Stimulated activated CD4-positive, alpha-beta T cell treated with anti-CD3 and anti-CD28 coated beads, Interleukin-2, amount 100 ng/mL, for 24 hours (primary cell): ENCODE measurements around the gene WWOX.
"Not testable (repeated sequence)": the region's sequence is repeated elsewhere in the genome, so short reads cannot be mapped to it uniquely, and the experiment has no call there.

ENCODE experiments used
- DNase-seq, 2 donors: peaks; one replicate each; pipeline ENCODE4 v3.0.0-alpha.2; 2020

WWOX gene

DNA sequence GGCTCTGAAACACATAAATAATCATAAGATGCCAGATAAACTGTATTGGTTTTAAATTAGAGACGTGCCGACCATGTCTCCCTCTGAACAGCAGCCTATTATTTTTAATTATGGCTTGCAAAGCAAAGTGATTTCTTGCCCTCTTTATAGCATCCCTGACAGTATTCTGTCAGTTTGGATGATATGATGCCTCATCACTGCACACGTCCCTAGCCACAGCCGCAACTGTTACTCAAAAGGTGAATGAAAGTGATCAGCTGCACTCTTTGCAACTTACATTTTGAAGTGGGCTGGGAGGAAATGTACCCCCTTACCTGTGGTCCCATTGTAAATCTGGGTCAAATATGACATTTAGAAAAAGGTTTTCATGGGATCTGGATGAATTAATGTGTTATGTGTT, 1111.2 kb downstream of the WWOX start:
- DNase-seq, result no peak

DNA sequence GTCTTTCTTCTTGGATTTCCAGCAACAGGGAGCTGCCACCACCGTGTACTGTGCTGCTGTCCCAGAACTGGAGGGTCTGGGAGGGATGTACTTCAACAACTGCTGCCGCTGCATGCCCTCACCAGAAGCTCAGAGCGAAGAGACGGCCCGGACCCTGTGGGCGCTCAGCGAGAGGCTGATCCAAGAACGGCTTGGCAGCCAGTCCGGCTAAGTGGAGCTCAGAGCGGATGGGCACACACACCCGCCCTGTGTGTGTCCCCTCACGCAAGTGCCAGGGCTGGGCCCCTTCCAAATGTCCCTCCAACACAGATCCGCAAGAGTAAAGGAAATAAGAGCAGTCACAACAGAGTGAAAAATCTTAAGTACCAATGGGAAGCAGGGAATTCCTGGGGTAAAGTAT, 1112.1 kb downstream of the WWOX start:
- DNase-seq, result no peak

DNA sequence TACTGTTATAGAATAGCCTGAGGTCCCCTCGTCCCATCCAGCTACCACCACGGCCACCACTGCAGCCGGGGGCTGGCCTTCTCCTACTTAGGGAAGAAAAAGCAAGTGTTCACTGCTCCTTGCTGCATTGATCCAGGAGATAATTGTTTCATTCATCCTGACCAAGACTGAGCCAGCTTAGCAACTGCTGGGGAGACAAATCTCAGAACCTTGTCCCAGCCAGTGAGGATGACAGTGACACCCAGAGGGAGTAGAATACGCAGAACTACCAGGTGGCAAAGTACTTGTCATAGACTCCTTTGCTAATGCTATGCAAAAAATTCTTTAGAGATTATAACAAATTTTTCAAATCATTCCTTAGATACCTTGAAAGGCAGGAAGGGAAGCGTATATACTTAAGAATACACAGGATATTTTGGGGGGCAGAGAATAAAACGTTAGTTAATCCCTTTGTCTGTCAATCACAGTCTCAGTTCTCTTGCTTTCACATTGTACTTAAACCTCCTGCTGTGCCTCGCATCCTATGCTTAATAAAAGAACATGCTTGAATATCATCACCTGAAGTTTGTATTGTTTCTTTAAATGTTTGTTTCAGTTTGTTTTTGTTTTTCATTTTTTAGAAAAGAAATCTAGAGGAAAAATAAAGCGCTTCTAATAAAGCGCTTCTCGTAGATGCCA, 1112.8 kb downstream of the WWOX start:
- DNase-seq, result no peak

DNA sequence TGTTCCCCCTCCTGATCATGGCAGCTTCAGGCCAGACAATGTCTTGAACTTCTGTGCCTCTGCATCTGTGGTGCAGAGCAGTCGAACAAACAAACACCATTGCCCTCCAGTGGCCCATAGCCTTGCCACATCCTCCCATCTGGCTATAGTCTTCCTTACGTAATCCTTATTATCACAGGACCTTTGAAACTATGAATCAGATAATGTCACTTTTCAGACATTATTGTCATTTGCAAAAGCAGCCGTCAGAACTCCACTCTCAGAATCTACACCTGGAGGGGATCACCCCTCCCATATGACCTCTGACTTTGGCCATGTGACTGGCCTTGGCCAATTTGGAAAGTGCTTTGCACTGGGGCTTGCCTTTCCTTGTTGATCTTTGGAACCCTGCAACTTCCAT, 1113.8 kb downstream of the WWOX start:
- DNase-seq, result no peak

DNA sequence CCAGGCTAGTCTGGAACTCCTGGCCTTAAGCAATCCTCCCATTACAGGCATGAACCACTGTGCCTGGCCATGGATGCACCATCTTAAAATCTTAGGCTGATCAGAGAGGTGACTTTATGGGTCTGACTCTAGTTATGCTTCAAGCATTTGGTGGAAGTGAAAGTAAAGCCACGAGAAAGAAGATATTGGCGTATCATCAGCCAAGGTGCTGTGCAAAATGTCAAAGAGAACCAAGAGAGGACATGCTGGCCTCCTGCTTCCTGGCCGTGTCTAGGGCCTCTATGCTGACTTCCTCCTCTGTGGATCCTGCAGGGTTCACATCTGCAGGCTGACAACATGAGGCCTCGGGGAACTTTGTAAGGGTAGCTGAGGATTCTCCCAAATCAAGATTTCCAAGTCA, 1115.8 kb downstream of the WWOX start:
- no peak for DNase-seq

DNA sequence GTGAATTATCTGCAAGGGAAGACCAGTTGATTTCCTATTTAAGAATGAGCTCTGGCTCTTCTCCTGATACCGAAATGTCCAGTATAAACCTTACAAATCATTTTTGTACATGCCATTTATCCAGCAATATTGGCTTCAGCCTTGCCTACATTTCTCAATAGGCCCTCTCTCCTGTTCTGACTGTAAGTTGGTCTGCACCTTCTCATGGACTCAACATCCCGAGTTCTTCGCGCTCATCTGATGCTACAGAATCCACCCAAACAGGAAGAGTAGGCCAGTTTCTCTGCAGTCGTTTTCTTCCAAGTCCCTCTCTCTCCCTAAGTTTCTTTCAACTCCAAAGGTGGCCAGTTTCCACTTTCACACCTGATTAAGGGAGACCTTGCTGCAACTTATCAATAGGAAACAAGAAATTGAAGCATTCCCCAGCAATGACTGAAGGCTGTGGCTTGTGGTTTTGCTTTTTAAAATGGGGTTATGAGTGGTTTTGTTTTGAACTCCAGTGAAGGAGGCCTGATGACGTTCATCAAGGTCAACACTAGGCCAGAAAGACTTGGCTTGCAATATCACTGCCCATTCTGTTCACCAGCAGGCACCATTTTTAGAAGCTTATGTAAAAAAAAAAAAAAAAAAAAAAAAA, 1118.0 kb downstream of the WWOX start:
- DNase-seq, result peak in 1 of 2 donors; percentile 2

DNA sequence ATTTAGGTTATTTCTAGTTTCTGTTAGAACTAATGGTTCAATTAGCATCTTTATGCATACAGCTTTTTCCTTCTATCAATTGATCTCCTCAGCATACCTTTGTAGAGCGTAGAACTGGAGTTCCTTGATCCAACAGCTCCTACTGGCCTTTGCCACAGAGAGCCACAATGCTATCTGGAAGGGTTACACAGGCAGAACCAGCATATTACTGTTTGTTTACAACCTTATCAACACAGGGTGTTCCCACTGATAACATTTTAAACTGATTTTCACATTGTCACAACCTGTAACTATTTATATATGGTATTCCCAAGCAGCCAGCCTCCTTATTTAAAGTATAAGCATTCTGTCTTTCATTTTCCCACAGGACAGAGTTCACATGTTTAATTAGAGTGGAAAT, 1118.9 kb downstream of the WWOX start:
- no peak for DNase-seq

DNA sequence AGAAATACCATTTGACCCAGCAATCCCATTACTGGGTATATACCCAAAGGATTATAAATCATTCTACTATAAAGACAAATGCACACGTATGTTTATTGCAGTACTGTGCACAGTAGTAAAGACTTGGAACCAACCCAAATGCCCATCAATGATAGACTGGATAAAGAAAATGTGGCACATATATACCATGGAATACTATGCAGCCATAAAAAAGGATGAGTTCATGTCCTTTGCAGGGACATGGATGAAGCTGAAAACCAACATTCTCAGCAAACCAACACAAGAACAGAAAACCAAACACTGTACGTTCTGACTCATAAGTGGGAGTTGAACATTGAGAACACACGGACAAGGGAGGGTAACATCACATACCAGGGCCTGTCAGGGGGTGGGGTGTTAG, 1126.5 kb downstream of the WWOX start:
- DNase-seq, result not testable (repeated sequence)

DNA sequence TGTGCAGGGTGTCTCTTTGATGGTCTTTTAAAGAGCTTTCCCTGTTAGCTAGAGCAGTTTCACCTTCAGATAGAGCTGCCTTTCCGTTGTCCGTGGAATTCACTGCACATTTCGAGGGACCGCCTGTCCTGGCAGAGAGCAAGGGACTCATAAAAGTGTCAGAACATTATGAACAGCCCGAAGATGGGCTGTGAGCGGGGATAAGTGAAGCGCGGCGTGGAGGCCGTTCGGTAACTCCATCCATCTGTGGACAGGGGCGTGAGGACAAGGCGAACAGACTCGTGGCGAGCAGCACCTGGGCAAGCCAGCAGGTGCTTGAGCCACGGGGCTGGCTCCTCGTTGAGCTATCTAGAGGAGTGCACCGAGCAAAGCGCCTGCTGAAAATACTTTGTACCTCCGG, 1129.9 kb downstream of the WWOX start:
- no peak for DNase-seq

DNA sequence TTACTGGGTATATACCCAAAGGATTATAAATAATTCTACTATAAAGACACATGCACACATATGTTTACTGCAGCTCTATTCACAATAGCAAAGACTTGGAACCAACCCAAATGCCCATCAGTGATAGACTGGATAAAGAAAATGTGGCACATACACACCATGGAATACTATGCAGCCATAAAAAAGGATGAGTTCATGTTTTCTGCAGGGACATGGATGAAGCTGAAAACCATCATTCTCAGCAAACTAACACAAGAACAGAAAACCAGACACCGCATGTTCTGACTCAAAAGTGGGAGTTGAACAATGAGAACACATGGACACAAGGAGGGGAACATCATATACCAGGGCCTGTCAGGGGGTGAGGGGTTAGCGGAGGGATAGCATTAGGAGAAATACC, 1146.2 kb downstream of the WWOX start:
- not testable (repeated sequence) for DNase-seq

DNA sequence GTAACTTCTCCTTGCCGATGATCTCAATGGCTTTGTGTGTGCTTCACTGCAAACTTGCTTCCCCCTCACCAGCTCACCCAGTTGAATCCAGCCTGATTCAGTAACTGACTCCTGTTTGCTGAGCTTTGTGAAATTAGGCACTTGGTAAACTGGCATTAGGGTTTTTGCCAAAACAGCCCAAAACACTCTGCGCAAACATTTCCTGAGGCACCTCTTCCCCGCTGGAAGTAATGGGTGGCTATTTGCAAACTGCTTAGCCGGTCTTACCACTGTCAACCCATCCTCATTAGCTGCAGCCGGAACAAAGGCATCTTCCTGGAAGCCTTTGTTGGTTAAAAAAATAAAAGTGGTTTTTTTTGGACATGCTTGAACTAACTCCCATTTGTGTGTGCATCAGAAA, 1147.9 kb downstream of the WWOX start:
- DNase-seq, result no peak

DNA sequence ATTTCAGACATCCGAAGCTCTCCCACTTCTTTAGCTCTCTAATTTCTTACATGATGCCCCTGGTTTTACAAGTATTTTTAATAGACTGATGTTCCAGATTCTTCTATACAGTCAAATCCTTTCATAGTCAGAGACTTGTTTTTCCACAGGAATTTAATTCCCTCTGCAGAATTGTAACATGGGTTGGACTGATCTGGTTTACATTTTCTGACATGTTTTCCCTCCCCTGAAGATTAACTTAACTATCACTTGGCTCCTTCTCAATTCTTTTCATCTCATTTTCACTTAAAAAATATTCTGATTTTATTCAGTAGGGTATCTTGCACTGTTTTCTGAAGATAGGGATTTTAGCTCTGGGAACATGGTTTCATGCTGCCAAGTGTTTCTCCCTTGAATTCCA, 1148.9 kb downstream of the WWOX start:
- no peak for DNase-seq

DNA sequence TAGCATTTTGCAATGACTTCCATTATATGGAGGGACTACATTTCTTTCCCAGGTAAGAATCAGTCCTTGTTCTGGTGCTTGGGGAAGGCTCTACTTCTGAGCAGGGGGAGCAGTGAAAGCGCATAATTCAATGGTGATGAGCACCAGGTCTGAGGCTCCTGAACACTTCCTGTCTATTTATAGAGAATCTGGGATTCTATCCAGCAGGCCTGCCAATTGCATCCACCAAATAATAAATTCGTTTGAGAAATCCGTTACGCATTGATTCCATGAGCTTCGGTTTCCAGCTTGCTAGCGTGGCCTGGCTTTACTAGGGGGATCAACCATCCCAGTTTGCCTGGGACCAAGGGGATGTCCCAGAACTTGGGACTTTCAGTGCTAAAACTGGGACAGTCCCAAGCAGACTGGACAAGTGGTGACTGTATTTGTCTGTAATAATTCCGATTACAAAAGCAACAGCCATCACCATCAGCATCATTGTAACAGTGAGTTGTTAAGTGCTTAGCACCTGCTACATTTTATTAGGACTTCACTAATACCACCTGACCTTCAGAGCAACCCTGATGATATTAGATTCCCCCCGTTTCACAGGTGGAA, 1151.1 kb downstream of the WWOX start:
- no peak for DNase-seq

DNA sequence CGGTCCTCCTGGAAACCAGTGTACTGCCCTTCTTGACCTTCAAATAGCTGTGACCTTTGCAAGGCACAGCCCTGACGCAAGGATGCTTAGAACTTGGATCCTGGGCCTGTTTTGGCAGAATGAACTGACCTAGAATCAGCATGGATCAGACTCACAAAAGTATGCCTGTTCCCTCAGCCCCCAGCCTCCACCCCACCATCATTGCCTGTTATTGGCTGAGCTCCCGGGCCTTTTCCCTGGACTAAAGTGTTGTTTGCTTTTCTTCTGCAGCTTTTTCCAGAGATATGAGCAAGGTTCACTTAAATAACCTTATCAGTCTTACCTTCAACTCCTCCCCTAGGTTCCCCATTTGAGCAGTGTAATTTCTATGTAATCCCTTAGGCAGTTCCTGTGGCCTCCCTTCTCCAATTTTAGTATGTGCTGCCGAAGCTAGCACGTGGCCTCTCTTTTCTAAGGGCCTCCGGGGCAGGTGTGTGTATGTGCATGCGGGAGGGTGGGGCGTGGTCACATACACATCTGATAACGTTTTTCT, 1153.7 kb downstream of the WWOX start:
- no peak for DNase-seq

DNA sequence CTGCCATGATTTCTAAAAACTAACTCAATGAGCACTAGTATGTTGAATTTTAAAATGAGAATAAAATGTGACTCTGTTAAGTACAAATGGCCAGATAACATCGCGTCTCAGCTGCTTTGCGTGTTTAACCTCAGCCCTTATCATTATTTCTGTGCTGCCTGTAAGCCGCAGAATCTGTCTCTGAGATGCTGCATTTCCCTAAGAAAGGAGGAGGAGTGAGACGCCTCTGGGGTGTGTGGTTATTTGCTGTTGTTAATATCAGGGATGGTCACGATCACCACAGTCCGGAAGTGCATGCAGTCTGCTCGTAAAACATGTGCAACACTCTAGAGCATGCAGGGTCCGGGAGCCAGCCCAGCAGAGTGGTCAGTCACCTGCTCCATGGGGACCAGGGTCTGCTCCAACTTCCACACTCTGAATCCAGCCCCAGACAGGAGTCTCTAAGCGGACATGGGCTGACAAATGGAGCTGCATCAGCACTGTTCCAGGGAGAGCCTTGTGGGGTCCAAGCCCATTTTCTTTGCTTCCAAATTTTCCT, 1158.6 kb downstream of the WWOX start:
- peak in 1 of 2 donors; percentile 16 for DNase-seq

DNA sequence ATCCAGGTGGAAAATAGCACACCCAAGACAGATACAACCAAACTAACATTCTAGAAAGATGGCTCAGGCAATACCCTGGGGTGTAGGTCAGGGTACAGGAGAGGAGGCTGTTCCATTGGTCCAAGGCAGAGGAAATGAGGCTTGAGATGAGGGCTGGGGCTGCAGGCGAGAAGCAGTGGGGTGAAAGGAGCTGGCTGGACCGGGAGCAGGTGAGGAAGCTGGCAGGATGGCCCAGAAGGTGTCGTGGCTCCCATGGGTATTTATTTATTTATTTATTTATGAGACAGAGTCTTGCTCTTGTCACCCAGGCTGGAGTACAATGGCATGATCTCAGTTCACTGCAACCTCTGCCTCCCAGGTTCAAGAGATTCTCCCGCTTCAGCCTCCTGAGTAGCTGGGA, 1161.4 kb downstream of the WWOX start:
- peak in 1 of 2 donors; percentile 4 for DNase-seq

DNA sequence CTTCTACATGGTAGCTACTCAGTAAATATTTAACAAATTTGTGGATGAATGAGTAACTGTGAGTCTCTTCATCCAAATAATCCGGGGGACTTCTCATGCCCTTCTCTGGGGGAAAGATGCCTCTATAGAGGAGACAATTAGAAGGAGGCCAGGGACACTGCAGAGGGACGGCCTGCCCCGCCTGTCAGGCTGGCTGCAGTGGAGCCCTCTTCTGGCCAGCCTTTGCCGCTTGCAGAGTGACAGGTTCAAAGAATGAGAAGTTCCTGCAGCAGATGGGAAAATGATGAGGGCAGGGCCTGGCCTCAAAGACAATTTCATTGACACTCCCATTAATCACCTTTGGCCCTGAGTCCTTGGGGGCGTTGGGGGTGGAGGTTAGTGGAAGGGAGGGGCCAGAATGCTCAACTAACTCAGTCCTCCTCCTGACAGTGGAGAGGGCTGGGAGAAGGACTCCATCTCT, 1162.1 kb downstream of the WWOX start:
- peak; percentile 51 to 64 for DNase-seq

DNA sequence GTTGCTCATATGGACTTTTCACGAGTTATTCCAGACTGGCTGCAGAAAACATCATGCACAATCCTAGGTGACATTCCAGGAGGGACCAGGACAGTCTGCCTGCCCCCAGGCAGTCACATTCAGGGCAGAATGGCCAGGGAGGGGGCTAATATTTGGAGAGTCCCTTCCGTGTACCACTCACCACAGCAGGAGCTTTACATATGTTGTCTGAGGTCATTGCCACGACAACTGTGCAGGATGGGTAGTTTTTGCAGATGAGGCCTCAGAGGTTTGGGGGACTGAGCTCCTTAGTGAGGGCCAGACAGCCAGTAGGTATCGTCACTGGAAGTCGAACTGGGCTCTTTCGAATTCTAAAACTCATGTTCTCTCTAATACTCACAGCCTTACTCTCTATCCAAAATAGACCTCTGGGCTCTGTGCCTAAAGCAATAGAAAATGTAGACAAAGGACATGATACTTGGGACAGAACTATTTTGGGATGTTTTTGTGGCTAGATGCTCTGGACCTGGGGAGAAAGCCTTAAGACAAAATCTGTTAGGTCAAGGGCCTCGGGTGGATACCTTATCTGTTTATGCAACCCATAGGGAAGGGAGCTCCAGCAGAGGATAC, 1162.6 kb downstream of the WWOX start:
- DNase-seq, result peak in 1 of 2 donors; percentile 6
